AG20443 (cell line): ENCODE data around the gene GPR160.
"Not testable (repeated sequence)": the region's sequence is repeated elsewhere in the genome, so short reads cannot be mapped to it uniquely, and the experiment has no call there.

Experiments used
- DNase-seq: peaks from one replicate; pipeline ENCODE4 v3.0.0; 2012; ENCODE audit warnings: low spot score, mixed read lengths

The GPR160 gene, protein sequence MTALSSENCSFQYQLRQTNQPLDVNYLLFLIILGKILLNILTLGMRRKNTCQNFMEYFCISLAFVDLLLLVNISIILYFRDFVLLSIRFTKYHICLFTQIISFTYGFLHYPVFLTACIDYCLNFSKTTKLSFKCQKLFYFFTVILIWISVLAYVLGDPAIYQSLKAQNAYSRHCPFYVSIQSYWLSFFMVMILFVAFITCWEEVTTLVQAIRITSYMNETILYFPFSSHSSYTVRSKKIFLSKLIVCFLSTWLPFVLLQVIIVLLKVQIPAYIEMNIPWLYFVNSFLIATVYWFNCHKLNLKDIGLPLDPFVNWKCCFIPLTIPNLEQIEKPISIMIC

DNA sequence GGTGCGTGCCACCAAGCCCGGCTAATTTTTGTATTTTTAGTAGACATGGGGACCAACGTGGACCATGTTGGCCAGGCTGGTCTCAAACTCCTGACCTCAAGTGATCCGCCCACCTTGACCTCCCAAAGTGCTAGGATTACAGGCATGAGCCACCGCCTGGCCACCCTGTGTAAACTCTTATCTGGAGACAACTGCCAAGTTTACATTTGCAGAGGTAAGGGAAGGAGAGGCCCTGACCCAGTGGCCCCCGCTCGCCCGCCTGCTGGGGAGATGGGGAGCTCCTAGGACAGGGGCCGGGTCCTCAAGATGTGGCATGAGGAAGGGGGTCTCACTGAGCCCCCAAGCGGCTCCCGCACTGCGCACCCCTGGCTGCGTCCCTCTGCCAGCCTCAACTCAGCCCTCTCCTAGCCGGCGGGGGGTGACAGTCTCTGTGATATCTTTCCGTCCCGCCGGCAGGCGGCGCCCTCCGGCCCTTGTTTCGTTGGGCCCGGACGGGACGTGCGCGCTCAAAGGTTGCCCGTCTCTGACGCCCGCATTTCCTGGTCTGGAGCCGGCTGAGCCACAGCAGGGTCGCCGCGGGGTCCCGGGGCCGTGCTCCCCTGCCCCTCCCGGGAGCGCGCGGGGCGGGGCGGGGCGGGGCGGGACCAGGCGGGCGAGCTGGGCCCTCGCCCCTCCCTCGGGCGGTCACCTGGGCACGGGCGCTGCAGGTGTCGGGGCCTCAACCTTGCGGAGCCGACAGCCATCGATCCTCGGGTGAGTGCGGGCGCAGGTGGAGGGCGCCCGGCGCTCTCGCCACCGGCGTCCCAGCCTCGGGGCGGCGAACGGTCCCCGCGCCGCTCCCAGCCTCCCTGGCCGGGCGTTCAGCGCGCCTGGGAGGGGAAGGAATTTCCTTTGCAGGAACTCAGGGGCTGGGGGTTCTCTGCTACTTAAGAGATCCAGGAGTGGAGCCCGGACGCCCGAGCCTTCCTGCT is at the start of gene GPR160:
TSS of gene GPR160 (plus strand) at position 533 of the 971 bp plus-strand sequence. CDS start 45,978 bp downstream, outside the sequence.
- DNase-seq: peak; percentile 75

DNA sequence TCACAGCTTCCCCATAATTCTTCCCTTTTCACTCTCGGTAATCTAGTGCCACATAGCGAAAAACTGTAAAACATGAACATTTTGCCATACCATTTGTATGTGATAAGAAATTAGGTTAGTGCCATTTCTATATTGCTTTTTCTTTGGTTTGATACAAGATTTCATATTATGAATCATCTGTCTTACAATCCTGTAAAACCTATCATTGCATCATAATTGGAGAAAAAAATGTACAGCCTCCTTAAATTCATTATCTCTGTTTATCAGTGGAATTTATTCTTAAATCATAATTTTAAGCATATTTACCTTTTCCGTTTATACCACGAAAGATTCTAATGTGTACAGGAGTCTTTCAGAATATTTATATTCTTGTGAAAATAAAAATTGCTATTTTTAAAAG is 47.4 kb upstream of the GPR160 start:
- no peak for DNase-seq

DNA sequence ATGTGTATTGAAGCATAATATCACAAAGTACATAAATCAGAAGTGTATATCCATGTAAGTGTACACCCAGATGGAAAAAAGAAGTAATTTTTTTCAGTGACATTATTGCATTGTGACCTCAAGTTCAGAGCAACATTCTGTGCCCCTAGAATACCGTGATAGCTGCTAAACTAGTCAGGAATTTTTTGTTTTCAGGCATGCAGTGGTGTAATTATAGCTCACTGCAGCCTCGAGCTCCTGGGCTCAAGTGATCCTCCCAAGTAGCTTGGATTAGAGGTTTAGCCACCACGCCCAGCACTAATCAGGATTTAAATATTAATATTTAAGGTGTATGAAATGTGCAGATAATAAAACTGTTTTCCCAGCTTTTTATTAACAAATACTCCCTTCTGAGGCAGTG is 45.6 kb upstream of the GPR160 start:
- DNase-seq: no peak

DNA sequence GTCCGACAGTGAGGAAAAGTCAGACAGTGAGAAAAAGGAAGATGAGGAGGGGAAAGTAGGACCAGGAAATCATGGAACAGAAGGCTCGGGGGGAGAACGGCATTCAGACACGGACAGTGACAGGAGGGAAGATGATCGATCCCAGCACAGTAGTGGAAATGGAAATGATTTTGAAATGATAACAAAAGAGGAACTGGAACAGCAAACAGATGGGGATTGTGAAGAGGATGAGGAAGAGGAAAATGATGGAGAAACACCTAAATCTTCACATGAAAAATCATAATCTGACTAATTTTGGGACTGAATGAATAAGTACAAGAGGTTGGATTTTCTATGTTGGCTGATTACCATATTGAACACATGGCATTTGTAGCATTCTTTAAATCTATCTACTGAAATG is 45.0 kb upstream of the GPR160 start:
- no peak for DNase-seq

DNA sequence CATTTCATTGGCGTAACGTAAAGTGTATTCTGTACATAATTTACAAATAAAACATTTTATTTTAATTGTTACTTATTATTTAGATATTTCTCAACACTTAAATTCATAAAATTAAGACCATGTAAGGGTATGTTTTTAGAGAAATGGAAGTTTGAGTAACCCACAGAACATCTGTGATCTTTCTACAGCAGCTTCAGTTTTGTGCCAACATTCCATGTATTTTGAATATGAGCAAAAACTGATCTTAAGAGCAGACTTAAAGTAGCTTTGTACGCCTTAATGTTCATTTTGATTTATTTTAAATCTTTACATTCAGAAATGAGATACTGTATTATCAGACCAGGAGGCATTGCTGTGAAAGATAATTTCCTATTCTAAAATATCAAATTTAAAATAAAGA is 44.0 kb upstream of the GPR160 start:
- no peak for DNase-seq

DNA sequence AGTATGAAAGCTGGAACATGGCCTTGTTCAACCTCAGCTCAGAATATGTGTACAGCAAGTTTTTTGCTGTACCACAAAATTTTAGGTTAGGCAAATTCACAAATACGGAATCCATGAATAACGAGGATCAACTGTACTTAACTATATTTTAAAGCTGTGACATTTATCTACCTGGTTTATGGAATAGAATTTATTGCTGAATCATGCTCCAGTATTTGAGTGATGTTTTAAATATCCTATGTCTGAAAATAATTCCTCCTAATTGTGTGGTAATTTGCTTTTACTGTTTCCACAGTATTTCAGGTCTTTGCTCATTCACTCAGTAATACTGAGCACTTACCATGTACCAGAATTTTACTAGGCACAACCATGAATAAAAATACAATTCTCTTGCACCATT is 41.7 kb upstream of the GPR160 start:
- no peak for DNase-seq

DNA sequence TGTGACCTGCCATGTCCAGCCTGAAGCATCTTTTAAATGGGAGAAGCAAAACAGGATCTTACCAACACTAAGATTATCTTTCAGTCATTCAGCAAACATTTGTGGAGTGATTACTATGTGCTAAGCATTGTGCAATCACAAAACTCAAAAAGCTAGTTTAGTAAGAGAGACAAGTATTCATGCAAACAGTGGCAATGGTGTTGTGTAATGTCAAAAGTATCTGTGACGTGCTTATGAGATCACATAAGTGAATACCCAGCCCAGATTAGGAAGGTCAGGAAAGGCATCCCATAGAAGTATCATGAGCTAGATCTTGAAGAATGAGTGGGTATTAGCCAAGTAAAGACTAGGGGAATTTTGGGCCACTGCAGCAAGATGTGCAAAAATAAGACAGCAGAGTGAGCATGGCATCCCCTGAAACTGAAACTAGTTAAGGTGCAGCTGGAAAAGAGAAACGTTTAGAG is 39.1 kb upstream of the GPR160 start:
- peak; percentile 63 for DNase-seq

DNA sequence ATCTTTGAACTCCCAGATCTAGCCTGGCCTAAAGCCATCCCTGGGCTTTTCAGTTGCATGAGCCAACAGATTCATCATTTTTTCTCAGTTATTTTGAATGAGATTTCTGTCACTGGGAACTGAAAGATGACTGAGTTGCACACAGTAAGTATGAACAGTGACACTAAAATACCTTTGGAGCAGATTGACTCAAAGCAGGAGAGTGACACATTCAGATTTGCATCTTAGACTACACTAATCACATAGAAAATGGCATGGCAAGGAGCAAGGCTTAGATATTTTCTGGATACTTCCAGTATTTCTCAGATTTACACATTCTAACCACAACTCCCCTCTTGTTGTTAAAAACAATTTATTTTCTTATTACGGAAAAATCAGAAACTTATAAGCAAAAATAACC is 38.4 kb upstream of the GPR160 start:
- DNase-seq: no peak

DNA sequence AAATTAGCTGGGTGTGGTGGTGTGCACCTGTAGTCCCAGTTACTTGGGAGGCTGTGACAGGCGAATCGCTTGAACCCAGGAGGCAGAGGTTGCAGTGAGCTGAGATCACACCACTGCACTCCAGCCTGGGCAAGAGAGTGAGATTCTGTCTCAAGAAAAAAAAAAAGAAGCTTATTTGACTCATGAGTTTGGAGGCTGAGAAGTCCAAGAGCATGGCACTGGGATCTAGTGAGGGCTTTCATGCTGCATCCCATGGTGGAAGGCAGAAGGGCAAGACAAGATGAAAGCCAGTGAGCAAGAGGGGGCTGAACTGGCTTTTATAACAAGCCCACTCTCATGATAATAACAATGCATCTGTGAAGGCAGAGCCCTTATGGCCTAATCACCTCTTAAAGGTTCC is 37.7 kb upstream of the GPR160 start:
- no peak for DNase-seq

DNA sequence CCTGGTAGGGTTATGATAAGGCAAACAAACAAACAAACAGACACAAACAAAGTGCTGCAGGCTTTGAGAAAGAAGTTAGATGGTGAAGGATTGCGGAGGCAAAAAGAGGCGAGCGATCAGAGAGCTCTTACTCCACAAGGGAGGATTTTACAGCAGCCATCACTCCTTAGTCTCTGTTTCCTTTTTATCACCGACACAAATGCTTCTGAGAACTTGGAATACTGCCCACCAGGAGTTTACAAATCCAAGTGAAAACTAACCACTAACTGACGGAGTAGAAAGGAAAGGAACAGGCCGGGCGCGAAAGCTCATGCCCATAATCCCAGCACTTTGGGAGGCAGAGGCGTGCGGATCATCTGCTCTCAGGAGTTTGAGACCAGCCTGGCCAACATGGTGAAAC is 35.6 kb upstream of the GPR160 start:
- no peak for DNase-seq

DNA sequence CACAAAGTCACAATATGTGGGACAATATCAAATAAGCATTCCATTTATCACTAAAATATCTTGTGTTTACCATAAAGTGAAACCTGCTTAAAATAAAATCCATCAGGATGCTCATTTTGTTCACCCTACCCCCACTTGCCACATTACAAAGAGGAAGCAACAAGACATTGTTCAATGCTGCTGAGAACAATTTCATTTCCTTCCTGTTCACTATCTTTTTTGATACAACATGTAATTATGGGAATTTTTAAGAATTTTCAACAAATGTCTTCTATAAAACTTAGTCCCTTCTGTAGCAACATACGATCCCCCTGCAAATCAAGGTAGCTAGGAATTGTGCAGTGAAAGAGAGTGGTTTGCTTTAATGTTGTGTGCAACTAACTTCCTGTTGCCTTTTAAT is 34.9 kb upstream of the GPR160 start:
- DNase-seq: no peak

DNA sequence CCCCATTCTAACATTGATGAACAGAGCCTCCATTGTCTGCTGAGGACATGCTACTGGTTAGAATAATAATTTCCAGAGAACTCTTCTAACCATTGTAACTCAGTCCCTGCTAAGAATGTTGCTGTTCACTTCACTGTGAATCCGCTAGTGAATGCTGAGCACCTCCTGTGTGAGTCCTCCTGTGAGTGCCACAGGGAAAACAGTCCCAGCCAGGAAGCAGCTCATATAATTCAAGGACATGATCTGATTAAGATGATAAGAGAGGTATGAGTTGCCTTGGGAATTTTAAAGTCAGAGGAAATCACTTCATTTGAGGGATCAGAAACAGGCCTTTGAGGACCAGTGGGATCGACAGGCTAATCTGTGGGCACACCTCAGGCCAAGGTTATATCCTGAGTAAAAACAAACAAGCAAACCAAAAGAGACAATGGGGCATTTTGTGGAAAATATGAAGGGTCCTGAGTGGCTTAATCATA is 33.9 kb upstream of the GPR160 start:
- no peak for DNase-seq

DNA sequence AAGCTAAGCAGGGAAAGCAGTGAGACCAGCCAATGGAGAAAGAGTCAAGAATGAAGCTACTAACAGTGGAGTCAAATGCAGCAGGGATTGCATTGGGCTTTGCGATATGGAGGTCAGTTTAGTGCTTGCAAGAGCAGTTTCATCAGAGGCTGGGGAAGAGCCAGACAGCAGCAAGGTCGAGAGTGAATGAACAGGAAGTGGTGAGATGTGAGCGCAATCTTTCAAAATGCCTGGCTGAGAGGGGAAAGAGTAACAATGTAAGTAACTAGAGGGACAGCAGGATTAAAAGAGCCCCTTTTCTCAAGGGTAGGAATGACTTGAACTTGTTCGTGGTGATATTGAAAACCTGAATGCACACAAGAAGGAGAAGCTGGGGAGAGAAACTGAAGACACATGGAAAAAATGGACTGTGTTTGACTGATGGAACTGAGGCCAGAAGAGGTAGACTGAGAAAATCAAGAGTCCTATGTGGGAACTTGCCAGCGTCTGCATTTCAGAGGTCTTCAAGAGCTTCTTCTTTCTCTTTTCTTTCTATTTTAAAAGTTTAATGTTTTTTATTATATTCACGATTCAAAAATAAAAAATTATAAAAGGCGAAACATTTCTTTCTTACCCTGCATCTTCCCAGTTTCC is 30.6 kb upstream of the GPR160 start:
- DNase-seq: peak; percentile 53

DNA sequence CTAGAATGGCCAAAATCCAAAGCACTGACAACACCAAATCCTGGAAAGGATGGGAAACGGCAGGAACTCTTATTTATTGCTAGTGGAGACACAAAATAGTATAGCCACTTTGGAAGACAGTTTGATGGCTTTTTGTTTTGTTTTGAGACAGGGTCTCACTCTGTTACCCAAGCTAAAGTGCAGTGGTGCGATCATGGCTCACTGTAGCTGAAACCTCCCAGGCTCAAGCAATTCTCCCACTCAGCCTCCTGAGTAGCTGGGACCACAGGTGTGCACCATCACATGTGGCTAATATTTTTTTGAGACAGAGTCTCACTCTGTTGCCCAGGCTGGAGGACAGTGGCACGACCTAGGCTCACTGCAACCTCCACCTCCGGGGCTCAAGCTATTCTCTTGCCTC is 27.3 kb upstream of the GPR160 start:
- DNase-seq: no peak

DNA sequence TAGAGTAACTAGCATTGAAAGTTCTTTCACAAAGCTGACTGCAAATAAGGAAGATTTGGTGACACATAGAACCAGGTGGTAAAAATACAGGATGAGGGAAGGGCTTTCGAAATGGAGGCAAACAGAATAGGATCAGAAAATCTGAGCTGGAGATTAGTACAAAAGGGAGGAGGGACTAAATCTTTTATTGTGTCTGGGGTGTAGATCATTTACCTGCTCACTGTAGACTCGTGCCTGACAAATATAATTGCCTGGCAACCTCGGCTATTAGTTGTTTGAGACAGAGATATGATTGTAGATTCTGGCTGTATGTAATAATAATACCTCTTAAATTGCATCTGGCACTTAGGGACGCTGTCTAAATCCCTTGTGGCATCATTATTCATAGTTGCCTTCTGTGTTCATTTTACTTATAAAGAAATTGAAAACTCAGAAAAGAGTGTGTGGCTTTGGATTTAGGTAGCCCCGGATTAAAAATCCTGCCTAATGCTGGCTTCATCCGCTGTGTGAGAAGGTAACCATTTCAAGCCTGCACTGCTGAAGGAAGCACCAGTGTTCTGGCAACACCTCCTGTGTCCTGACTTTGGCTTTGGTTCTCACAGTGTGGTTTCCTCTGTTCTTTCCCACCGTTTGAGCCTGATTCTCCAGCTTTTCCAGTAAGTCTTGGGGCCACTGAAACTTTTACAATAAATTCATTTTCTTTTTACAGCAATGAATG is 25.0 kb upstream of the GPR160 start:
- DNase-seq: no peak

DNA sequence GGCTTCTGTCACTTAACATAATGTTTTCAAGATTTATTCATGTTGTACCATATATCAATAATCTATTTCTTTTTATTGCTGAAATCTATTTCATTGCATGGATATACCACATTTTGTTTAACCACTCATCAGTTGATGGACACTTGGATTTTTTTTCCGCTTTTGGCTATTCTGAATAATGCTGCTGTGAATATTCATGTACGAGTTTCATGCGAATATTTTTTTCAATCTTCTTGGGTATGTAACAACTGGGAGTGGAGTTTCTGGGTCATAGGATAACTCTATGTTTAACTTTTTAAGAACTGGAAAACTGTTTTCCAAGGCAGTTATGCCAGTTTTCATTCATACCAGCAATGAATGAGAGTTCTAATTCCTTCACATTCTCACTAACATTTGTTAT is 21.7 kb upstream of the GPR160 start:
- no peak for DNase-seq

DNA sequence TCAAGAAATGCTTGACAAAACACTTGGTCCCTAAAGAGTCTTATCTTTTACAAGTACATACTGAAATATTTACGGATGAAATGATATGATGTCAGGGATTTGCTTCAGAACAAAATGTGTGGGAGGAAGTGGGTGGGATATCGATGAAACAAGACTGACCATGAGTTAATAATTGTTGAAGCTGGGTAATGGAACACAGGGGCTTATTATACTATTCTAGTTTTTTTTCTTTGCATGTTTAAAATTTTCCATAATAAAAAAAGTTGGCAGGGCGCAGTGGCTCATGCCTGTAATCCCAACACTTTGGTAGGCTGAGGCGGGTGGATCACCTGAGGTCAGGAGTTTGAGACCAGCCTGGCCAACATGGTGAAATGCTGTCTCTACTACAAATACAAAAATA is 18.5 kb upstream of the GPR160 start:
- not testable (repeated sequence) for DNase-seq

DNA sequence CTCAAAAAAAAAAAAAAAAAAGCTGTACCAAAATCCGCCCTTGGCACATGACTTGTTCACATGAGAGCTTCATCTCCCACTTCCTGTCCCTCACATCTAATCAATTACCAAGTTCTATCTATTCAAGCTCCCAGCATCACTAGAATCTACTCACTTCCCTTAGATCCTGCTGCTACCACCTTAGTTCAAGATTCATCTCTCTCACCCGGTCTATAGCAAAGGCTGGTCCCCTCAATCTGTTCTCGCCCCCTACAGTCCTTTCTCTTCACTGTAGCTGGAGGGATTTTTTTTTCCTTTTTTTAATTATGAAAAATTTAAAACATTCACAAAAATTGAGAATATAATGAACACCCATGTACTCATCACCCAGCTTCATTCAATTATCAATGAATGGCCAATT is 16.7 kb upstream of the GPR160 start:
- no peak for DNase-seq

DNA sequence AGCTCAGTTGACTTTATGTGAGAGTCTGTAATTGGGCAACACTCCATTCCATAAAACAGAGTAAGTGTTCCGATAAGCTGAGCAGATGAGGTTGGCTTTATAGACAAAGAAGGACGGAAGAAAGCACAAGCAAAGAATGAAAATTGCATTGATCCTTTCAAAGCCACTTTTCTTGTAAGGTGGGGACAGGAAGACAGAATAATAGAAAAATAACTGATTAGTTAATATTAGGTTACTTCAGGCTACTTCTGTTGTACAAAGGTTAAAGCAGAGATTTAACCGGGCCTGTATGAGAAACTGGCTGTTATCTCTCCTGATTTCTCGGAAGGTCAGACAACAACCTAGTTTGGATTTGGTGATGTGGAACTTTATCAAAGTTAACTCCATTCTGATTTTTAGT is 15.5 kb upstream of the GPR160 start:
- no peak for DNase-seq

DNA sequence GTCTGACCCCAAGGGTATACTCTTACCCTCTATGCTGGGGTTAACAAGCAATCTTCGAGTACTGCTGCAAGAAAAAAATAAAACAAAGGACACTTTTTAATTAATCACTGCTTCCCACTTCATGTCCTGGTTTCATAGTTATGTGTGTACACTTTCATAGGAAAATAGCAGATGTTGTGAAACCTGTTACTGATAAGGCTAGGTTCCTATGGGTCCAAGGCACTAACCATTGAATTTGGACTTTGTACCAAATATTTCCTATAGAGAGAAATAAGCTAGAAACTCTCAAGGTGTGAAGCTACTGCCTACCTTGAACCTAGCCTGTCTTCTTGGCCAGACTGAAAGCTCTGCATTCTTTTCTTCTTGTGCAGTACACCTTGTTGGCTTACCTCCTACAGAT is 14.6 kb upstream of the GPR160 start:
- DNase-seq: no peak

DNA sequence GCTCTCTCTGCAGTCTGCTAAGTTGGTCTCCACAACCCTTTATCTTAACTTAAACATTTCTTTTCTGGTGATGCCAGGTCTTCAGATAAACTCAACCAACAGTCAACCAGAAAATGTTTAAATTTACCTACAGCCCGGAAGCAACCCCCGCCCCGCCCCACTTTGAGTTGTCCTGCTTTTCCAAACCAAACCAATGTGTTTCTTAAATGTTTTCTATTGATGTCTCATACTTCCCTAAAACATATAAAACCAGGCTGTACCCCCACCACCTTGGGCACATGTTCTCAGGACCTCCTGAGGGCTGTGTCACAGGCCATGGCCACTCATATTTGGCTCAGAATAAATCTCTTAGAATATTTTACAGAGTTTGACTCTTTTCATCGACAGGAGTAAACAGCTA is 13.2 kb upstream of the GPR160 start:
- no peak for DNase-seq
